HEK293 (cell line): ENCODE results near the gene MDM2.

ENCODE experiments used
- CTCF ChIA-PET: fragments of 350-600 bp; formaldehyde crosslinking; extraction: SDS; loops from one replicate; lab custom pipeline; 2021; ENCODE audit warnings: antibody characterized with exemption; lab: Yijun Ruan, JAX
- POLR2A ChIA-PET: fragments of 300-600 bp; formaldehyde crosslinking; extraction: SDS; loops from one replicate; lab custom pipeline; 2020; ENCODE audit warnings: antibody characterized with exemption, inconsistent platforms; lab: Yijun Ruan, JAX
- H3K27ac ChIP-seq: fragments of 200-500 bp; sonication (Bioruptor generic); 2 replicates; pipeline ENCODE4 v1.5.1; 2014; ENCODE audit warnings: low read depth, low read length, control low read depth, inconsistent platforms; ENCODE audit errors: extremely low read depth
- H3K36me3 ChIP-seq, 2 experiments: fragments of 200-500 bp in 1 of 2; sonication (Bioruptor generic) in 1 of 2; 1 replicate in 1 of 2; 2 replicates in 1 of 2; pipeline ENCODE4 v1.5.1; 2014 to 2017; ENCODE audit warnings: inconsistent platforms in 2 of 2, low read length in 2 of 2; ENCODE audit not compliant: control insufficient read depth in 2 of 2, insufficient read depth in 1 of 2
- H3K4me1 ChIP-seq: fragments of 200-500 bp; sonication (Bioruptor generic); 2 replicates; pipeline ENCODE4 v1.5.1; 2014; ENCODE audit warnings: mild to moderate bottlenecking, low read length, inconsistent platforms; ENCODE audit not compliant: control insufficient read depth, insufficient read depth
- H3K4me3 ChIP-seq: 2 replicates; pipeline ENCODE4 v1.5.1; 2011; ENCODE audit warnings: low read depth, mild to moderate bottlenecking, control low read depth, low read length, moderate library complexity
- H3K9me3 ChIP-seq: fragments of 200-500 bp; sonication (Bioruptor generic); 2 replicates; pipeline ENCODE4 v1.5.1; 2014; ENCODE audit warnings: low read depth, low read length, inconsistent platforms; ENCODE audit not compliant: control insufficient read depth, insufficient read depth
- EGR2 ChIP-seq: fragments of 450-650 bp; formaldehyde crosslinking; IDR thresholded peaks from 2 replicates; pipeline ENCODE4 v1.5.1; 2016; ENCODE audit warnings: low read depth, missing biosample characterization, missing genetic modification characterization
- KLF9 ChIP-seq: fragments of 450-650 bp; formaldehyde crosslinking; IDR thresholded peaks from 2 replicates; pipeline ENCODE4 v1.5.1; 2016; ENCODE audit warnings: missing biosample characterization, missing genetic modification characterization, low read depth
- MZF1 ChIP-seq: fragments of 450-650 bp; formaldehyde crosslinking; IDR thresholded peaks from 2 replicates; pipeline ENCODE4 v1.5.1; 2017; ENCODE audit warnings: missing biosample characterization, missing genetic modification characterization, borderline replicate concordance
- REST ChIP-seq: fragments of 450-650 bp; formaldehyde crosslinking; IDR thresholded peaks from 2 replicates; pipeline ENCODE4 v1.5.1; 2016; ENCODE audit warnings: missing biosample characterization, missing genetic modification characterization
- ZFP69B ChIP-seq: fragments of 450-650 bp; formaldehyde crosslinking; IDR thresholded peaks from 2 replicates; pipeline ENCODE4 v1.5.1; 2016; ENCODE audit warnings: missing biosample characterization, missing genetic modification characterization
- ZNF138 ChIP-seq: fragments of 450-650 bp; formaldehyde crosslinking; IDR thresholded peaks from 2 replicates; pipeline ENCODE4 v1.5.1; 2016; ENCODE audit warnings: missing biosample characterization, missing genetic modification characterization, borderline replicate concordance
- ZNF157 ChIP-seq: fragments of 450-650 bp; formaldehyde crosslinking; IDR thresholded peaks from 2 replicates; pipeline ENCODE4 v1.5.1; 2016; ENCODE audit warnings: missing biosample characterization, missing genetic modification characterization
- ZNF175 ChIP-seq: fragments of 450-650 bp; formaldehyde crosslinking; IDR thresholded peaks from 2 replicates; pipeline ENCODE4 v1.5.1; 2016; ENCODE audit warnings: missing biosample characterization, missing genetic modification characterization
- ZNF202 ChIP-seq: fragments of 450-650 bp; formaldehyde crosslinking; IDR thresholded peaks from 2 replicates; pipeline ENCODE4 v1.5.1; 2016; ENCODE audit warnings: missing biosample characterization, missing genetic modification characterization, borderline replicate concordance
- ZNF23 ChIP-seq: fragments of 450-650 bp; formaldehyde crosslinking; IDR thresholded peaks from 2 replicates; pipeline ENCODE4 v1.5.1; 2016; ENCODE audit warnings: missing biosample characterization, missing genetic modification characterization, borderline replicate concordance
- ZNF24 ChIP-seq: fragments of 450-650 bp; formaldehyde crosslinking; IDR thresholded peaks from 2 replicates; pipeline ENCODE4 v1.5.1; 2016; ENCODE audit warnings: missing biosample characterization, missing genetic modification characterization
- ZNF311 ChIP-seq: fragments of 450-650 bp; formaldehyde crosslinking; IDR thresholded peaks from 2 replicates; pipeline ENCODE4 v1.5.1; 2017; ENCODE audit warnings: missing biosample characterization, missing genetic modification characterization, borderline replicate concordance
- ZNF433 ChIP-seq: fragments of 450-650 bp; formaldehyde crosslinking; IDR thresholded peaks from 2 replicates; pipeline ENCODE4 v1.5.1; 2016; ENCODE audit warnings: missing biosample characterization, missing genetic modification characterization, low read depth
- ZNF580 ChIP-seq: fragments of 450-650 bp; formaldehyde crosslinking; IDR thresholded peaks from 2 replicates; pipeline ENCODE4 v1.5.1; 2016; ENCODE audit warnings: missing biosample characterization, missing genetic modification characterization
- ZNF654 ChIP-seq: fragments of 450-650 bp; formaldehyde crosslinking; IDR thresholded peaks from 2 replicates; pipeline ENCODE4 v1.5.1; 2016; ENCODE audit warnings: low read depth, missing biosample characterization, missing genetic modification characterization
- ZNF837 ChIP-seq: fragments of 450-650 bp; formaldehyde crosslinking; IDR thresholded peaks from 2 replicates; pipeline ENCODE4 v1.5.1; 2016; ENCODE audit warnings: missing biosample characterization, missing genetic modification characterization
- TF ChIP-seq, protein P1 (sequence below): fragments of 450-650 bp; formaldehyde crosslinking; IDR thresholded peaks from 2 replicates; pipeline ENCODE4 v1.5.1; 2016; ENCODE audit warnings: missing biosample characterization, missing genetic modification characterization
- TF ChIP-seq, protein P2 (sequence below): fragments of 450-650 bp; formaldehyde crosslinking; IDR thresholded peaks from 2 replicates; pipeline ENCODE4 v1.5.0; 2017; ENCODE audit warnings: missing biosample characterization, missing genetic modification characterization, borderline replicate concordance
- TF ChIP-seq, protein P3 (sequence below): fragments of 450-650 bp; formaldehyde crosslinking; IDR thresholded peaks from 2 replicates; pipeline ENCODE4 v1.5.1; 2016; ENCODE audit warnings: missing biosample characterization, missing genetic modification characterization

The MDM2 gene

GRCh38 chr12:68844788-68845695 lies 37.1 kb downstream of the MDM2 start (continued):
- TF ChIP-seq REST: no peak
- TF ChIP-seq ZNF837 (tag by site-specific recombination): no peak
- TF ChIP-seq EGR2: no peak
- TF ChIP-seq, all 188 proteins: peak for 6

DNA sequence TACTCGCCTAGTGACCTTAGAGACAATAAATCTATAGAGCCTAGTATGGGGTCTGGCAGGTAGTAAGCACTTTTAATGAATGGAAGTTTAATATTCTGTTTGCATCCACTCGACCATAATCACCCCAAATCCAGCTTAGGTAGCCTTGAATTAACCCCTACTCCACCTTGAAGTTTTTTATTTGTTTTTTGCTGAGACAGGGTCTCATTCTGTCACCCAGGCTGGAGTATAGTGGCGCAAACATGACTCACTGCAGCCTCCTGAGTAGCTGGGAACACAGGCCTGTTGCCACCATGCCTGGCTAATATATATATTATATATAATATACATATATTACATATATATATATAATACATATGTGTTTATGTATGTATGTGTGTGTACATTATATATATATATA lies 38.8 kb downstream of the MDM2 start:
- CTCF ChIA-PET: interaction anchor here (0.6 kb wide), 1 partner anchor 397 kb away, joined by 3 read pairs; no protein-coding TSS in a partner anchor
- Histone ChIP-seq H3K27ac (no peak overlapping the region), H3K9me3 (no peaks in the 10 kb centered on the region), H3K4me3 (no peak overlapping the region), H3K36me3 (peaks cover 5 to 26% of the 10 kb centered on the region in 2 experiments), H3K4me1 (no peaks in the 10 kb centered on the region; the same call in 1 of the 2 replicates)
- no peak for TF ChIP-seq ZNF157 (tag by site-specific recombination)
- no peak for TF ChIP-seq ZNF580 (tag by site-specific recombination)
- TF ChIP-seq ZNF202: no peak
- TF ChIP-seq, protein P1, sequence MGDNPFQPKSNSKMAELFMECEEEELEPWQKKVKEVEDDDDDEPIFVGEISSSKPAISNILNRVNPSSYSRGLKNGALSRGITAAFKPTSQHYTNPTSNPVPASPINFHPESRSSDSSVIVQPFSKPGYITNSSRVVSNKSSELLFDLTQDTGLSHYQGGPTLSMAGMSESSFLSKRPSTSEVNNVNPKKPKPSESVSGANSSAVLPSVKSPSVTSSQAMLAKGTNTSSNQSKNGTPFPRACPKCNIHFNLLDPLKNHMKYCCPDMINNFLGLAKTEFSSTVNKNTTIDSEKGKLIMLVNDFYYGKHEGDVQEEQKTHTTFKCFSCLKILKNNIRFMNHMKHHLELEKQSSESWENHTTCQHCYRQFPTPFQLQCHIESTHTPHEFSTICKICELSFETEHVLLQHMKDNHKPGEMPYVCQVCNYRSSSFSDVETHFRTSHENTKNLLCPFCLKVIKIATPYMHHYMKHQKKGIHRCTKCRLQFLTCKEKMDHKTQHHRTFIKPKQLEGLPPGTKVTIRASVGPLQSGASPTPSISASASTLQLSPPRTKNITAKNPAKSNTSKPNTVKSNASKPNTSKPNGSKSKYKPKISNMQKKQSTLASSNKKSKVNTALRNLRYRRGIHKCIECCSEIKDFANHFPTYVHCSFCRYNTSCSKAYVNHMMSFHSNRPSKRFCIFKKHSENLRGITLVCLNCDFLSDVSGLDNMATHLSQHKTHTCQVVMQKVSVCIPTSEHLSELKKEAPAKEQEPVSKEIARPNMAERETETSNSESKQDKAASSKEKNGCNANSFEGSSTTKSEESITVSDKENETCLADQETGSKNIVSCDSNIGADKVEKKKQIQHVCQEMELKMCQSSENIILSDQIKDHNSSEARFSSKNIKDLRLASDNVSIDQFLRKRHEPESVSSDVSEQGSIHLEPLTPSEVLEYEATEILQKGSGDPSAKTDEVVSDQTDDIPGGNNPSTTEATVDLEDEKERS (tag by site-specific recombination): no peak
- no peak for TF ChIP-seq ZFP69B
- no peak for TF ChIP-seq ZNF654 (tag by site-specific recombination)
- TF ChIP-seq, protein P2, sequence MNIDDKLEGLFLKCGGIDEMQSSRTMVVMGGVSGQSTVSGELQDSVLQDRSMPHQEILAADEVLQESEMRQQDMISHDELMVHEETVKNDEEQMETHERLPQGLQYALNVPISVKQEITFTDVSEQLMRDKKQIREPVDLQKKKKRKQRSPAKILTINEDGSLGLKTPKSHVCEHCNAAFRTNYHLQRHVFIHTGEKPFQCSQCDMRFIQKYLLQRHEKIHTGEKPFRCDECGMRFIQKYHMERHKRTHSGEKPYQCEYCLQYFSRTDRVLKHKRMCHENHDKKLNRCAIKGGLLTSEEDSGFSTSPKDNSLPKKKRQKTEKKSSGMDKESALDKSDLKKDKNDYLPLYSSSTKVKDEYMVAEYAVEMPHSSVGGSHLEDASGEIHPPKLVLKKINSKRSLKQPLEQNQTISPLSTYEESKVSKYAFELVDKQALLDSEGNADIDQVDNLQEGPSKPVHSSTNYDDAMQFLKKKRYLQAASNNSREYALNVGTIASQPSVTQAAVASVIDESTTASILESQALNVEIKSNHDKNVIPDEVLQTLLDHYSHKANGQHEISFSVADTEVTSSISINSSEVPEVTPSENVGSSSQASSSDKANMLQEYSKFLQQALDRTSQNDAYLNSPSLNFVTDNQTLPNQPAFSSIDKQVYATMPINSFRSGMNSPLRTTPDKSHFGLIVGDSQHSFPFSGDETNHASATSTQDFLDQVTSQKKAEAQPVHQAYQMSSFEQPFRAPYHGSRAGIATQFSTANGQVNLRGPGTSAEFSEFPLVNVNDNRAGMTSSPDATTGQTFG (tag by site-specific recombination): no peak
- no peak for TF ChIP-seq ZNF23
- TF ChIP-seq ZNF24 (tag by site-specific recombination): no peak
- no peak for TF ChIP-seq ZNF175 (tag by site-specific recombination)
- no peak for TF ChIP-seq ZNF138 (tag by site-specific recombination)
- no peak for TF ChIP-seq KLF9
- no peak for TF ChIP-seq ZNF433 (tag by site-specific recombination)
- no peak for TF ChIP-seq ZNF311
- TF ChIP-seq, protein P3, sequence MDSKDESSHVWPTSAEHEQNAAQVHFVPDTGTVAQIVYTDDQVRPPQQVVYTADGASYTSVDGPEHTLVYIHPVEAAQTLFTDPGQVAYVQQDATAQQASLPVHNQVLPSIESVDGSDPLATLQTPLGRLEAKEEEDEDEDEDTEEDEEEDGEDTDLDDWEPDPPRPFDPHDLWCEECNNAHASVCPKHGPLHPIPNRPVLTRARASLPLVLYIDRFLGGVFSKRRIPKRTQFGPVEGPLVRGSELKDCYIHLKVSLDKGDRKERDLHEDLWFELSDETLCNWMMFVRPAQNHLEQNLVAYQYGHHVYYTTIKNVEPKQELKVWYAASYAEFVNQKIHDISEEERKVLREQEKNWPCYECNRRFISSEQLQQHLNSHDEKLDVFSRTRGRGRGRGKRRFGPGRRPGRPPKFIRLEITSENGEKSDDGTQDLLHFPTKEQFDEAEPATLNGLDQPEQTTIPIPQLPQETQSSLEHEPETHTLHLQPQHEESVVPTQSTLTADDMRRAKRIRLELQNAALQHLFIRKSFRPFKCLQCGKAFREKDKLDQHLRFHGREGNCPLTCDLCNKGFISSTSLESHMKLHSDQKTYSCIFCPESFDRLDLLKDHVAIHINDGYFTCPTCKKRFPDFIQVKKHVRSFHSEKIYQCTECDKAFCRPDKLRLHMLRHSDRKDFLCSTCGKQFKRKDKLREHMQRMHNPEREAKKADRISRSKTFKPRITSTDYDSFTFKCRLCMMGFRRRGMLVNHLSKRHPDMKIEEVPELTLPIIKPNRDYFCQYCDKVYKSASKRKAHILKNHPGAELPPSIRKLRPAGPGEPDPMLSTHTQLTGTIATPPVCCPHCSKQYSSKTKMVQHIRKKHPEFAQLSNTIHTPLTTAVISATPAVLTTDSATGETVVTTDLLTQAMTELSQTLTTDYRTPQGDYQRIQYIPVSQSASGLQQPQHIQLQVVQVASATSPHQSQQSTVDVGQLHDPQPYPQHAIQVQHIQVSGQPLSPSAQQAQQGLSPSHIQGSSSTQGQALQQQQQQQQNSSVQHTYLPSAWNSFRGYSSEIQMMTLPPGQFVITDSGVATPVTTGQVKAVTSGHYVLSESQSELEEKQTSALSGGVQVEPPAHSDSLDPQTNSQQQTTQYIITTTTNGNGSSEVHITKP: no peak
- no peak for TF ChIP-seq MZF1 (tag by site-specific recombination)
- POLR2A ChIA-PET: no interaction called here
